Measurements from ENCODE around the gene PICK1. TPM values are rescaled to one million over a fixed set of nuclear protein-coding genes. Genes with fewer than 3 reads are reported as not detected.

PICK1 gene
- total and polyA plus RNA-seq, 2 of the 8 experiments (the other 6 are each of a cell fraction or from before 2014, with no cell fraction given): 20.4 to 22.9 TPM

- DNase-seq (ENCODE audit: low read depth in 1 of 2, low spot score in 2 of 2) (no peak), FAIRE-seq (no peak)
- no peak overlapping the region for H2BK20ac ChIP-seq (ENCODE audit: low read length)
- no peak overlapping the region for H2BK5ac ChIP-seq (ENCODE audit: low read depth, low read length)
- 95% methylated on average over 17 of the region's 22 CpGs; no CpG with 5 or more reads in 1 of the 2 experiments for WGBS, 2 experiments (ENCODE audit: extremely low coverage in 1 of 2, insufficient coverage in 1 of 2, insufficient read length in 1 of 2, insufficient replicate concordance in 2 of 2, low coverage in 1 of 2, low lambda C conversion rate in 2 of 2, missing lambda C conversion rate in 1 of 2)
- H2BK15ac ChIP-seq (ENCODE audit: low read length): no peak overlapping the region
- H3K27ac ChIP-seq (ENCODE audit: low read depth, low read length): no peak overlapping the region
- no peak overlapping the region for H3K14ac ChIP-seq (ENCODE audit: insufficient read length)
- peaks cover 3 to 13% (median 8%) of the 10 kb centered on the region in 4 experiments; a peak in 7 of 8 replicates for H3K36me3 ChIP-seq (ENCODE audit: control insufficient read depth in 2 of 4, insufficient read depth in 4 of 4, low read length in 3 of 4)
- H2BK120ac ChIP-seq (replicated peaks; ENCODE audit: low read depth, low read length): no peak overlapping the region
- no peaks in the 10 kb centered on the region for H3K27me3 ChIP-seq (replicated peaks in 1 of 4; ENCODE audit: control insufficient read depth in 3 of 4, extremely low read depth in 1 of 4, insufficient read depth in 3 of 4, low read length in 3 of 4)
- no peaks in the 10 kb centered on the region for H3K79me1 ChIP-seq (ENCODE audit: low read depth, low read length)
- no peak overlapping the region for H3K56ac ChIP-seq (replicated peaks; ENCODE audit: insufficient read length, low read depth, low read length)
- no peak overlapping the region for H3K23ac ChIP-seq (ENCODE audit: insufficient read length)
- H4K8ac ChIP-seq (ENCODE audit: extremely low read depth, insufficient read depth, low read length): no peak overlapping the region
- H3K79me2 ChIP-seq (ENCODE audit: control insufficient read depth in 1 of 2, insufficient read depth in 2 of 2, low read length in 2 of 2): no peaks in the 10 kb centered on the region
- no peaks in the 10 kb centered on the region for H3K23me2 ChIP-seq (ENCODE audit: low read depth, low read length)
- CTCF ChIA-PET (ENCODE audit: partially characterized antibody): interaction anchor here (0.6 to 12.5 kb wide), 10 partner anchors 7 to 83 kb away, joined by 3 to 264 read pairs (median 3); partner anchors contain the start of genes BAIAP2L2, PICK1 and SLC16A8
- peaks cover 0 to 6% of the 10 kb centered on the region in 2 experiments for H4K20me1 ChIP-seq (replicated peaks in 1 of 2; ENCODE audit: control insufficient read depth in 1 of 2, insufficient read depth in 2 of 2, low read length in 2 of 2)
- H3K9me3 ChIP-seq (ENCODE audit: insufficient read depth in 2 of 2, low read depth in 1 of 2, low read length in 1 of 2): no peaks in the 10 kb centered on the region
- H2AFZ ChIP-seq (ENCODE audit: low read length): no peak overlapping the region
- H3K4me1 ChIP-seq (replicated peaks in 1 of 4; ENCODE audit: control insufficient read depth in 3 of 4, insufficient read depth in 4 of 4, low read length in 3 of 4): no peaks in the 10 kb centered on the region
- H3K4me2 ChIP-seq (ENCODE audit: insufficient read depth in 1 of 2, low read depth in 2 of 2, low read length in 2 of 2): no peak overlapping the region
- H3K4ac ChIP-seq (replicated peaks; ENCODE audit: insufficient read length, low read depth, low read length): no peak overlapping the region
- H3K18ac ChIP-seq (ENCODE audit: extremely low read depth, low read length): no peak overlapping the region
- H4K5ac ChIP-seq (ENCODE audit: insufficient read length, low read depth, low read length): no peak overlapping the region
- H2BK12ac ChIP-seq (ENCODE audit: low read depth, low read length): no peak overlapping the region
- POLR2A ChIA-PET (ENCODE audit: partially characterized antibody): interaction anchor here (0.7 to 1.5 kb wide), 5 partner anchors 9 to 166 kb away, joined by 3 to 5 read pairs (median 4); partner anchors contain the start of gene PICK1
- H2AK5ac ChIP-seq (ENCODE audit: low read depth, low read length): no peak overlapping the region
- no peak overlapping the region for H3K4me3 ChIP-seq (ENCODE audit: extremely low read depth in 1 of 4, insufficient read depth in 2 of 4, low read depth in 3 of 4, low read length in 4 of 4)
- H3K9ac ChIP-seq (replicated peaks in 1 of 4; ENCODE audit: extremely low read depth in 1 of 4, low read depth in 3 of 4, low read length in 3 of 4): no peak overlapping the region
- H4K91ac ChIP-seq (replicated peaks; ENCODE audit: insufficient read length, low read length): no peak overlapping the region
- no peak for TF ChIP-seq POLR2A (IDR thresholded peaks at IDR 0.05; ENCODE audit: control extremely low read depth in 1 of 2, low read depth in 2 of 2, low read length in 2 of 2)
- no peak for TF ChIP-seq TBP (IDR thresholded peaks at IDR 0.05; ENCODE audit: low read depth, low read length)
- no peak for TF ChIP-seq POU5F1 (IDR thresholded peaks at IDR 0.05; ENCODE audit: low read depth, low read length)
- TF ChIP-seq POLR2AphosphoS5 (IDR thresholded peaks at IDR 0.05; ENCODE audit: low read depth, low read length): no peak
- TF ChIP-seq CREB1 (IDR thresholded peaks at IDR 0.05): no peak
- TF ChIP-seq RFX5 (IDR thresholded peaks at IDR 0.05; ENCODE audit: borderline replicate concordance, low read depth, low read length): no peak
- TF ChIP-seq ATF2 (IDR thresholded peaks at IDR 0.05; ENCODE audit: low read length): no peak
- TF ChIP-seq ASH2L (IDR thresholded peaks at IDR 0.05; ENCODE audit: low read length): no peak
- TF ChIP-seq CEBPB (IDR thresholded peaks at IDR 0.05; ENCODE audit: low read depth, low read length): no peak
- TF ChIP-seq BACH1 (IDR thresholded peaks at IDR 0.05; ENCODE audit: low read length): no peak
- TF ChIP-seq CBX8 (IDR thresholded peaks at IDR 0.05; ENCODE audit: borderline replicate concordance, low read depth, low read length): no peak
- no peak for TF ChIP-seq GTF2F1 (IDR thresholded peaks at IDR 0.05; ENCODE audit: borderline replicate concordance, low read depth, low read length)
Measured at GRCh38 chr22:38071421-38072321, 14.5 kb downstream of the PICK1 start.
